Measurements from ENCODE around the gene MAPKAPK3. TPM values are rescaled to one million over a fixed set of nuclear protein-coding genes. Genes with fewer than 3 reads are reported as not detected.

The MAPKAPK3 gene
- total and polyA plus RNA-seq, 2 of the 4 experiments (the other 2 are of a cell fraction) = 38.3 to 57.2 TPM

DNA sequence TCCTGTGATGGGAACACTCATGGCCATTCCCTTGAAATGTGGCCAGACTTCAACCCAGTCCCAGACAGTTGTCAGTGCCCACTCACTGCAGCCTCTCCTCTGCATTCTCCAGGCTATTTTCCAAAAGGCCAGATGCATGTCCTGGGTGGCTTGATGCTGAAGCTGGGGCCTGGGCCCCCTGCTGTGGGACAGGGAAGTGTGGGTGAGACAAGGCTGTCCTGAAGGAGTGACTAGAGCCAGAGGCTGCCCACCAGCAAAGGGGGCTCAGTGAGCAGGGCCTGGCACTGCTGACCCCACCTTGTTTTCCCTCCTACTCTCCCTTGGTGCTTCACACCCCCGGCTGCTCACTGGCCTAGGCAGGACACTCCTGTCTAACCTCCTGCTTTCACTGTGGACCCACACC, 17.2 kb upstream of the MAPKAPK3 start:
- WGBS, 2 experiments (ENCODE audit: extremely low coverage in 2 of 2, insufficient read length in 1 of 2) = 80% methylated on average over 1 of the region's 1 CpG; no CpG with 5 or more reads in 1 of the 2 experiments
- H2AK9ac ChIP-seq (replicated peaks; ENCODE audit: low read depth, low read length, poor library complexity) = peak overlapping the region; percentile 50
- no peak overlapping the region for H2BK20ac ChIP-seq (ENCODE audit: low read depth, low read length)
- ATAC-seq (ENCODE audit: low read depth) (no peak), DNase-seq (no peak)
- no peak overlapping the region for H3K4me3 ChIP-seq (ENCODE audit: insufficient read depth, low read depth, low read length)
- peaks cover 22% of the 10 kb centered on the region for H3K4me1 ChIP-seq (ENCODE audit: control insufficient read depth, insufficient read depth, low read length)
- no peak overlapping the region for H3K27ac ChIP-seq (ENCODE audit: insufficient read depth, low read length)
- no peaks in the 10 kb centered on the region for H3K9me3 ChIP-seq (ENCODE audit: control insufficient read depth, insufficient read depth, low read length)
- peaks cover 24% of the 10 kb centered on the region for H3K9me1 ChIP-seq (ENCODE audit: insufficient read depth, low read length)
- no peak overlapping the region for H3K9ac ChIP-seq (ENCODE audit: low read depth, low read length)
- H4K8ac ChIP-seq (ENCODE audit: low read depth in 2 of 2, low read length in 2 of 2) = no peak overlapping the region
- no peak overlapping the region for H2BK5ac ChIP-seq (ENCODE audit: low read depth, low read length, poor library complexity, severe bottlenecking)
- peaks cover 0 to 4% of the 10 kb centered on the region in 2 experiments; a peak in 1 of 4 replicates for H3K79me1 ChIP-seq (ENCODE audit: low read depth in 1 of 2, low read length in 2 of 2)
- peak overlapping the region; percentile 51; the same call in 1 of the 2 replicates for H2AK5ac ChIP-seq (ENCODE audit: low read depth, low read length)
- intact Hi-C loops (cut with micrococcal nuclease) (no loop called here), dilution Hi-C loops (cut with HindIII; ENCODE audit: low sequenced_read_pairs, unreplicated experiment) (no loop called here), in situ Hi-C loops (cut with MboI; ENCODE audit: low sequenced_read_pairs) (loop anchor here (25.0 kb wide), 1 partner anchor 1088 kb away; no protein-coding TSS in a partner anchor)
- H3K36me3 ChIP-seq (ENCODE audit: control insufficient read depth, insufficient read depth, low read length) = peaks cover 5% of the 10 kb centered on the region; the same call in 1 of the 2 replicates
- no peak overlapping the region for H2AFZ ChIP-seq (replicated peaks; ENCODE audit: low read length, poor library complexity)
- no peaks in the 10 kb centered on the region for H3K27me3 ChIP-seq (ENCODE audit: control insufficient read depth, insufficient read depth, low read length)
- H3K56ac ChIP-seq (ENCODE audit: extremely low read depth, insufficient read depth, low read length) = no peak overlapping the region
- POLR2A ChIA-PET (ENCODE audit: unreplicated experiment) = no interaction called here
- no peak overlapping the region; the same call in 2 of the 3 replicates for H2BK15ac ChIP-seq (ENCODE audit: low read depth, low read length)
- H3K4me2 ChIP-seq (ENCODE audit: low read depth, low read length) = no peak overlapping the region
- H3K18ac ChIP-seq (ENCODE audit: low read depth, low read length) = no peak overlapping the region
- H3K14ac ChIP-seq (replicated peaks; ENCODE audit: low read depth, low read length) = no peak overlapping the region
- no peak overlapping the region for H3K23ac ChIP-seq (ENCODE audit: low read depth, low read length)
- no peak for TF ChIP-seq CTCF (conservative IDR thresholded peaks at IDR 0.05; ENCODE audit: low read depth, low read length)
- TF ChIP-seq, protein P1, sequence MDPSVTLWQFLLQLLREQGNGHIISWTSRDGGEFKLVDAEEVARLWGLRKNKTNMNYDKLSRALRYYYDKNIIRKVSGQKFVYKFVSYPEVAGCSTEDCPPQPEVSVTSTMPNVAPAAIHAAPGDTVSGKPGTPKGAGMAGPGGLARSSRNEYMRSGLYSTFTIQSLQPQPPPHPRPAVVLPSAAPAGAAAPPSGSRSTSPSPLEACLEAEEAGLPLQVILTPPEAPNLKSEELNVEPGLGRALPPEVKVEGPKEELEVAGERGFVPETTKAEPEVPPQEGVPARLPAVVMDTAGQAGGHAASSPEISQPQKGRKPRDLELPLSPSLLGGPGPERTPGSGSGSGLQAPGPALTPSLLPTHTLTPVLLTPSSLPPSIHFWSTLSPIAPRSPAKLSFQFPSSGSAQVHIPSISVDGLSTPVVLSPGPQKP (IDR thresholded peaks at IDR 0.05; ENCODE audit: borderline replicate concordance, low read depth, low read length) = no peak
- no peak for TF ChIP-seq POLR2A (IDR thresholded peaks at IDR 0.05; ENCODE audit: low read depth, low read length)
- no peak for TF ChIP-seq SMC3 (IDR thresholded peaks at IDR 0.05; ENCODE audit: low read depth, low read length)
- TF ChIP-seq MXI1 (IDR thresholded peaks at IDR 0.05; ENCODE audit: borderline replicate concordance, low read depth, low read length) = no peak
- TF ChIP-seq, protein P2, sequence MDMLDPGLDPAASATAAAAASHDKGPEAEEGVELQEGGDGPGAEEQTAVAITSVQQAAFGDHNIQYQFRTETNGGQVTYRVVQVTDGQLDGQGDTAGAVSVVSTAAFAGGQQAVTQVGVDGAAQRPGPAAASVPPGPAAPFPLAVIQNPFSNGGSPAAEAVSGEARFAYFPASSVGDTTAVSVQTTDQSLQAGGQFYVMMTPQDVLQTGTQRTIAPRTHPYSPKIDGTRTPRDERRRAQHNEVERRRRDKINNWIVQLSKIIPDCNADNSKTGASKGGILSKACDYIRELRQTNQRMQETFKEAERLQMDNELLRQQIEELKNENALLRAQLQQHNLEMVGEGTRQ (IDR thresholded peaks at IDR 0.05; ENCODE audit: low read depth, low read length) = no peak
- TF ChIP-seq MAFK (IDR thresholded peaks at IDR 0.05; ENCODE audit: low read depth, low read length) = no peak
- no peak for TF ChIP-seq FOS (IDR thresholded peaks at IDR 0.05; ENCODE audit: low read depth, low read length)
- no peak for TF ChIP-seq CHD1 (IDR thresholded peaks at IDR 0.05; ENCODE audit: low read depth, low read length)
- TF ChIP-seq BHLHE40 (IDR thresholded peaks at IDR 0.05; ENCODE audit: low read depth, low read length) = no peak
- H4K20me1 ChIP-seq (ENCODE audit: insufficient read depth, low read length) = no peaks in the 10 kb centered on the region
- CTCF ChIA-PET = no interaction called here
- H2BK120ac ChIP-seq (ENCODE audit: low read depth, low read length) = no peak overlapping the region
- H4K91ac ChIP-seq (ENCODE audit: insufficient read depth, low read depth, low read length) = no peak overlapping the region; the same call in 1 of the 2 replicates
- no TSS peak for BruUV-seq (replicated peaks)
- no peak overlapping the region; the same call in 1 of the 2 replicates for H4K5ac ChIP-seq (ENCODE audit: low read depth, low read length)
- no peak overlapping the region for H3K4ac ChIP-seq (ENCODE audit: low read depth, low read length)

All from IMR-90 (cell line).